NCI-H82 treated with DMSO at 0.1 percent for 48 hours (cell line): ENCODE results near the gene ENTR1.
"Not testable (repeated sequence)": the region's sequence is repeated elsewhere in the genome, so short reads cannot be mapped to it uniquely, and the experiment has no call there.

Experiments
- DNase-seq: peaks from one replicate; lab custom pipeline; 2025; ENCODE audit not compliant: unreplicated experiment; lab: John Stamatoyannopoulos, UW

ENTR1 gene

GRCh38 chr9:136421791-136422190, 11.4 kb upstream of the ENTR1 start:
- DNase-seq, result no peak

DNA sequence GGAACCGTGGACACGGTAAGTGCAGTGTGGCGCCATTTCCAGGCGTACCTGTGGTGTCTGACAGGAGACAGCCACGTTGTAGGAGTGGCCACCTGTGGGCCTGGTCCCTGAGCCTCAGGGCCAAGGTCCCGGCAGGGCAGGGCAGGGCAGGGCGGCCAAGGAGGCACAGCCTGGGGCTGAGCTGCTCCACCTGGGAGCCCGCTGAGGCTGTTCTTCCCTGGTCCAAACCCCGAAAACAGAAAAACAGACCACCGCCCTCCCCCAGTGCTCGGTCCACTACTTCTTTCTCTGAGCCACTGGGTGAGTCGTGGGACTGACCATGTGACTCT, 8.6 kb upstream of the ENTR1 start:
- DNase-seq, result no peak

- no peak for DNase-seq
Measured at GRCh38 chr9:136418182-136419091, 8.0 kb upstream of the ENTR1 start.

DNA sequence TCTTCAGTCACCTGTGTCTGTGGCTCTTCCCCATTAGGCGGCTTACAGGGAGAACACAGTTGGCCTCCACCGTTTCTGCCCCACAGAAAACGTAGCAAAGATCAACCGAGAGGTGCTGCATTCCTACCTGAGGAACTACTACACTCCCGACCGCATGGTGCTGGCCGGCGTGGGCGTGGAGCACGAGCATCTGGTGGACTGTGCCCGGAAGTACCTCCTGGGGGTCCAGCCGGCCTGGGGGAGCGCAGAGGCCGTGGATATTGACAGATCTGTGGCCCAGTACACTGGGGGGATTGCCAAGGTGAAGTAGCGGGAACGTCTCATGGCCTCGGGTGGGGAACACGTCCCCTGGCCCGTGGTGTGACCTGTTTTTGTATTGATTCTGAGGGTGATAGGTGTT, 6.5 kb upstream of the ENTR1 start:
- no peak for DNase-seq

GRCh38 chr9:136416427-136416826, 6.0 kb upstream of the ENTR1 start:
- DNase-seq, result no peak

GRCh38 chr9:136412962-136413361, 2.5 kb upstream of the ENTR1 start:
- DNase-seq, result no peak

DNA sequence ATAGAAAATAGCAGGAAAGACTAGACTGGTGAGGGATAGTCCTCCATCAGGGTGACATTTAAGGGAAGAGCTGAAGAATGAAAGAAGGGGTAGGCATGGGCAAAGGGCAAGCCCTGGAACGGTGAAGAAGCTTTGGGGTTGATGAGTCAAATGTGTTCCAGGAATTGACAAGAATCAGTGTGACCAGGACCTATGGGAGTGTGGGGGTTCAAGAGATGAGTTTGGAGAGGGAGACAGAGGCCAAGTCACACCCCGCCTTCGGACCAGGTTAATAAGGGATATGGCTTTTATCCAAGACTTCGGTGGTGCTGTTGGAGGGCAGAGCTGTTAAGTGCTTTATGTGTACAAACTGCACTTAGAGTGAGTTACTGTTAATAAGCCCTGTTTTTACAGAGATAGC, 964 bp upstream of the ENTR1 start:
- no peak for DNase-seq

DNA sequence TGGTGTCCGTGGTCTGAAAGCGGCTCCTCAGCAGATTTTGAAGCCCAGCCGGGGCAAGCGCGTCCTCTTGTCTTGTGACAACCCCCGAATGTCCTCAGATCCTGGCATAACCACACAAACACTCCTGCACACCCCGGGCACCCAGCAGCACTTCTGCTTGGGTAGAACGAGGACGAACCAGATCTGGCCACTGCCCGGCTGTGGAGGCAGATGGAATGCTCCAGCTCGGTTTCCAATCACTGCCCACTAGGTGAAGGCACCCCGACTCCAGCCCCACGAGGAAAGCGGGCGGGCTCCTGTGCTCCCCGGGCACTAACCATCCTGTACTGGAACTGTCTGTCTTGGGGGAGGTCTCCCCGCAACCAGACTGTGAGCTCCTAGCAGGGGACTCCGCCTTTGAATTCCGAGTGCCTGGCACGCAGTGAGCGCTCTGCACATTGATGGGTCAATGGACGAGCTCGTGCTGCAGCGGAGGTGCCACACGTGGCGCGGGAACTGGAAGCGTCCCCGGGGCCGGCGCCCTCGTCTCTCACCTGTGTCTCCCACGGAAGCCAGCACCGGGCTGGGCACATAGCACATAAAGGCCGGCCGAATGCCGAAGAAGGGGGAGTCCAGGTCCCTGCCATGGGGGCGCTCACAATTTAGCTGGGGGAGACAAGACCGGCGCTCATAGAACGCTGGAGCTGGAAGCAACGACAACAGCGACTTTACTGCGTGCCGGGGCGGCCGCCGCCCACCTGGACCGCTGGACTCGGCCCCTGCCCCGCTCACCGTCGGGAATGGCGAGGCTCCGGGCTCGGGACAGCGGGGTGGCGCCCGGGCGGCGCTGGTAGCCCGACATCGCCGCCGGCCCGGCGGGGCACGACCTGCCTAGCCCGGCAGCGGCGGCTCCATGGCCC, 608 bp downstream of the ENTR1 start:
- no peak for DNase-seq

- no peak for DNase-seq
Measured at GRCh38 chr9:136407911-136408310, 2.5 kb downstream of the ENTR1 start.

DNA sequence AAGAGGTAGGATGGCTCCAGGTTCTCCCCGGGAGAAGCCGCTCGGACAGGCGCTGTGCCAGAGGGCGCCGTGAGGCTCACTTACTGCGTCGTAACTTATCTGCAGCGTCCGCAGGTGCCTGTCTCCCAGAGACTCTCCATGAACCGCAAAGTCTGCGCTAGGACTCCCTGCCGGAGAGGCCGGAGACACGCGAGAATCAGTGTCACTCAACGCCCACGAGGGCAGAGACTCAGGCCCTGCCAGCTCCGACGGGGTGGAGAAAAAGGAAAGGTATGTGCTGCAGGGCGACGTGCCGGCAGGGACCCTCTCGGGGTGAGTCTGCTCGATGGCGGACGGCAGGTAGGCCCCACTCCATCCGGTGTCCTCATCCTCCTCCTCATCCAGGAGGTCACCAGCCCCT, 3.4 kb downstream of the ENTR1 start:
- DNase-seq, result not testable (repeated sequence)

DNA sequence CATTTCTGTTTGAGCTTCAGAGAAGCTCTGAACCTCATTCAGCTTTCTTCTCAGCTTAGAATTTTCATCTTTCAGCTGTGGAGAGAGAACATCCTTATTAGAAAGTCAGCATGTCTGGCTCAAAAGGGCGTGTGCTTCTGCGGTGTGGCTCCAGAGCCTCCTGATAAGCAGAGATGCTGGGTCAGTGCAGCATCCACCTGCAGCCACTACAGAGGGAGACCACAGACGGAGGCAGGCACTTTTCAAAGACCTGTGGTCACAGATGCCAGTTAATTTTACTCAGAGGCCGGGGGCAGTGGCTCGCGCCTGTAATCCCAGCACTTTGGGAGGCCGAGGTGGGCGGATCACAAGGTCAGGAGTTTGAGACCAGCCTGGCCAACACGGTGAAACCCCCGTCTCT, 4.5 kb downstream of the ENTR1 start:
- not testable (repeated sequence) for DNase-seq

DNA sequence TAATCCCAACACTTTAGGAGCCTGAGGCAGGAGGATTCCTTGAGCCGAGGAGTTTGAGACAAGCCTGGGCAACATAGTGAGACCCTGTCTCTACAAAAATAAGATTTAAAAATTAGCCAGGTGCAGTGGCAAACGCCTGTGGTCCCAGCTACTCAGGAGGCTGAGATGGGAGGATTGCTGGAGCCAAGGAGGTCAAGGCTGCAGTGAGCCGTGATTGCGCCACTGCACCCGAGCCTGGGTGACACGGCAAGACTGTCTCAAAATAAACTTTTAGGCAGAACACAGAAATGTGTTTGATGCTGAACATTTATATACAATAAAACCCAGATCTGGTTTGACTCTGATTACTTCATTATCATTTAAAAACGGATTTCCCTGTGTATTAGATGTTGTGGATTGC, 4.9 kb downstream of the ENTR1 start:
- DNase-seq, result no peak

DNA sequence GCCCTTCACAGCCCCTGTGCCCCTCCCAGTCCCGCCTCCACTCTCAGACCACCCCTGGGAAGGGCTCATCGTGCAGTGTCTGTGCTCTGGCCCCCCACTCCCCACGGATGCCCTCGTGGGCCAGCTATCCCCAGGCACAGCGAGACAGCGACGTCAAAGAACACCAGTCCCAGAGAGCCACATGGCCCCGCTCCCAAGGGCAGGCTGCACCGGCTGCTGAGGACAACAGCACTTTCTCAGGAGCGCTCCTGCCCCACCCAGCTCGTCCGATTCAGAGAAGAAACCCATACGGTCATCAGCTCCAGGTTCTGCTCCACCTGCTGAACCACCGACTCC, 5.6 kb downstream of the ENTR1 start:
- no peak for DNase-seq

DNA sequence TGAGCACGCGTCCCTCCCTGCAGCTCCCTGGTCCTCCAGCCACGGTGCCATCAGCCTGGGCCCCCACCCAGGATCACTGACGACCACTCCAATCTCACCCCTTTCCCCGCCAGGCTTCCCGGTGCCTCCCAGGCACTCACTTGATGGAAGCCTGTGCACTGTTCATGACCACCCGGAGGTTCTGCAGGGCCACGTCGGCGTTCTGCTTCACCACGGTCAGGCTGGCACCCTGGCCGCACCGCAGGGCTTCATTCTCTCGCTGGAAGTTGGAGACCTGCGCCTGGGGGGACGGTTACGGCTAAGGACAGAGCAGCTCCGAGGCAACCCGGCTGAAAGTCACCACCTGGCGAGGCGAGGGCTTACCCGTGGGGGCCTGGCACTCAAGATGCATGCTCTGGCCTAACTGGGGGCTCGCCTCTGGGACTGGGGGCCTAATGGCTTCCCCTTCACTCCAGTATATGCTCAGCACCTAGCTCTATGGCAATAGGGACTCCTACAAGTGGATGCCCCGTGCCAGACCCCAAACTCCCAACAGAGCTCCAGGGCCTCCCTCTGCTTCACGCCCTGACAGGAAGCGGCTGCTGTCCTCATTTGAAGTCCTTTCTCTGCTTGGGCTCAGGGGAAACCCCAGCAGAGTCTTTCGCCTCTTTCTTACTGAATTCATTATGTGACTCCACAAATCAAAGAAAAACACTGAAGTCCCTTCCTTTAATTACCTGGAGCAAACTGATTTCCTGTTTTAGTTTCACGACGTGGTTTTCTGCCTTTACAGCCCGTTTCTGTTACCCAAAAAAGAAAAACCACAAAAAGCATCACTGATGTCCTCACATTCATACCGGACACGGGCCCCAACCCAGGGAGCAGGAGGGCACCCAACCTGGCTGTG, 6.3 kb downstream of the ENTR1 start:
- DNase-seq, result no peak

GRCh38 chr9:136403538-136403914, 6.9 kb downstream of the ENTR1 start:
- no peak for DNase-seq

DNA sequence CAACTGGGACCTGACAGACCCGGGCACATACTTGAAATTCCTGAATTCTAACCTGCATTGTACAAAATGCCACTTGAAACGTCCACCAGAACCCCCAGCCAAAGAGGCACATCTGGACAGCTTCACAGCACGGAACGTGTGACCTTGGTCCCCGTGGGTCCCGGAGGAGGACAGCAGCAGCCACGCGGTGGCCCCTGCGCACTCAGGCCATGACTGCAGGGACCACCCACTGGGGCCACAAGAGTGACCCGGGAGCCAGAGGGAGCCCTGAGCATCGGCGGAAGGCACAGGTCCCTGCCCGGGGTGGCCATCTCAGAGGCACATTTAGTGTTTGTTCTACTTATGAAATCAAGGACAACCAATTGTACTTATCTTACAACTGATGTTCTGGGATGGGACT, 8.3 kb downstream of the ENTR1 start:
- DNase-seq, result no peak

DNA sequence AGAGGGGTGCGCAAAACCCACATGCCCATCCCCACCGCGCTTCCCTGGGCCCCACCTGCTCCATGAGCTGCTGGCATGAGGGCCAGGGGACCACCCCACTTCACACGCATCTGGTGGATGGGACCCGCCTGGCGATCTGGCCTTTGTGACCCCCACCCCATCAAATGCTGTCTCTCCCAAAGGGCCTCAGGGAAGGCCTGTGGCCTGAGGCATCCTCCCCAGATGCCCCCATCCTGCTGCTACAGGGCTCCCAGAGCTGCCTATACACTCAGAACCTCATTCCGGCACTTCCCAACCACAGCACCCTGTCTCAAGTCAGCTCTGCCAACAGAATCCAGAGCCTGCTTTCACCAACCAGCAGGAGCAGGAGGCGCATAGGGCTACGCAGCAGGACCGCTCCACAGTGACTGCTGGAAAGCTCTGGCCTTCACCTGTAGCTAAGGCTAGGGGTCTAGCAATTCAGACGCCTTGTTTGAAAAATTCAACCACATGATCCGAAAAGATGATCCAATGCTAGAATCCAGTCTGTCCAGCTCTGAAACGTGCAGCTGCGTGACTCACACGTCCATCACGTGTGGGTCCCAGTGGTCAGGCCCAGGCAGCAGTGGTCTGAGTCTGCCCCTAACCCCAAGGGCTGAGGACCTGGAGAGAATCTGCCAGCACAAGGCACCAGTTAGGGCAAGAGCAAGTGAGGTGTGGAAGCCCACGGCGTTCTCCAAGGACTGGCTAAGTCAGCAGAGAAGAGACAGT, 9.1 kb downstream of the ENTR1 start:
- no peak for DNase-seq

- DNase-seq, result peak; percentile 52
Measured at GRCh38 chr9:136400038-136400834, 10.2 kb downstream of the ENTR1 start, which contains the start of gene SNAPC4. SNAPC4 (minus strand) TSS chr9:136400170; CDS start chr9:136398428, 1,742 bp downstream.

GRCh38 chr9:136399176-136400037, 11.0 kb downstream of the ENTR1 start:
- DNase-seq, result no peak
